ENCODE results near the gene BCL11B.

DNA sequence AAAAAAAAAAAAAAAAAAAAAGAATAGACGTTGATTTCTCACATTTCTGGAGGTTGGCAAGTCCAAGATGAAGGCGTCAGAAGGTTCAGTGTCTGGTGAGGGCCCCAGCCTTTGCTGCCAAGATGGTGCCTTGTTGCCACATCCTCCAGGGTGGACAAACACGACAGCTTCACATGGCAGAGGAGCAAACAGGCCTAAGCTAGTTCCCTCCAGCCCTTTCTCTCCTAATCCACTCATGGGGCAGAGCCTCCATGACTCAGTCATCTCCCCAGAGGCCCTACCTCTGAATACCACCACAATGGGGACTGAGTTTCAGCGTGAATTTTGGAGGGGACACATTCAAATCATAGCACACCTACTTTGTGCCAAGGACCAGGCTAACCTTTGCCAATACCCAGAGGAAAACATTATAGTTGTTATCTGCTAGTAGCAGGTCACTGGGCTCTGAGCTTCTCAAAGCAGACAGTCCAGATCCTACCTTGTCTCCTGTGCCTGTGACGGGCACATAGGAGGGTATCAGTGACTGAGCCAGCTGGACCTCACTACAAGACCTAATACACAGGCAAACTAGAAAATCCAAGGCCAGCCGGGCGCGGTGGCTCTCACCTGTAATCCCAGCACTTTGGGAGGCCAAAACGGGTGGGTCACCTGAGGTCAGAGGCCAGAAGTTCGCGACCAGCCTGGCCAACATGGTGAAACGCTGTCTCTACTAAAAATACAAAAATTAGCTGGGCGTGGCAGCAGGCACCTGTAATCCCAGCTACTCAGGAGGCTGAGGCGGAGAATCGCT is 10.5 kb upstream of the BCL11B start:
- TF ChIP-seq, protein P1, sequence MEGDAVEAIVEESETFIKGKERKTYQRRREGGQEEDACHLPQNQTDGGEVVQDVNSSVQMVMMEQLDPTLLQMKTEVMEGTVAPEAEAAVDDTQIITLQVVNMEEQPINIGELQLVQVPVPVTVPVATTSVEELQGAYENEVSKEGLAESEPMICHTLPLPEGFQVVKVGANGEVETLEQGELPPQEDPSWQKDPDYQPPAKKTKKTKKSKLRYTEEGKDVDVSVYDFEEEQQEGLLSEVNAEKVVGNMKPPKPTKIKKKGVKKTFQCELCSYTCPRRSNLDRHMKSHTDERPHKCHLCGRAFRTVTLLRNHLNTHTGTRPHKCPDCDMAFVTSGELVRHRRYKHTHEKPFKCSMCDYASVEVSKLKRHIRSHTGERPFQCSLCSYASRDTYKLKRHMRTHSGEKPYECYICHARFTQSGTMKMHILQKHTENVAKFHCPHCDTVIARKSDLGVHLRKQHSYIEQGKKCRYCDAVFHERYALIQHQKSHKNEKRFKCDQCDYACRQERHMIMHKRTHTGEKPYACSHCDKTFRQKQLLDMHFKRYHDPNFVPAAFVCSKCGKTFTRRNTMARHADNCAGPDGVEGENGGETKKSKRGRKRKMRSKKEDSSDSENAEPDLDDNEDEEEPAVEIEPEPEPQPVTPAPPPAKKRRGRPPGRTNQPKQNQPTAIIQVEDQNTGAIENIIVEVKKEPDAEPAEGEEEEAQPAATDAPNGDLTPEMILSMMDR (IDR thresholded peaks at IDR 0.05) = no peak
- no peak for TF ChIP-seq POLR2A (IDR thresholded peaks at IDR 0.05)
